Dermis blood vessel endothelial cell (primary cell): Measurements from ENCODE around the gene LRRC4B. TPM values are rescaled to one million over a fixed set of nuclear protein-coding genes. Genes with fewer than 3 reads are reported as not detected.

Source experiments
- DNase-seq: peaks from one replicate; pipeline ENCODE4 v3.0.0; 2010
- total RNA-seq: library from RNA; depleted of rRNA; stranded (reverse); fragments of >200 nt; gene quantifications from 2 replicates; pipeline ENCODE4 v1.2.3, GENCODE V29; 2014

The LRRC4B gene
- total RNA-seq, 1 donor from 2014 or later = under 0.01 TPM

GRCh38 chr19:50569938-50570540 lies 1.8 kb upstream of the LRRC4B start:
- DNase-seq = no peak

GRCh38 chr19:50568728-50569698 lies 778 bp upstream of the LRRC4B start:
- DNase-seq = no peak

DNA sequence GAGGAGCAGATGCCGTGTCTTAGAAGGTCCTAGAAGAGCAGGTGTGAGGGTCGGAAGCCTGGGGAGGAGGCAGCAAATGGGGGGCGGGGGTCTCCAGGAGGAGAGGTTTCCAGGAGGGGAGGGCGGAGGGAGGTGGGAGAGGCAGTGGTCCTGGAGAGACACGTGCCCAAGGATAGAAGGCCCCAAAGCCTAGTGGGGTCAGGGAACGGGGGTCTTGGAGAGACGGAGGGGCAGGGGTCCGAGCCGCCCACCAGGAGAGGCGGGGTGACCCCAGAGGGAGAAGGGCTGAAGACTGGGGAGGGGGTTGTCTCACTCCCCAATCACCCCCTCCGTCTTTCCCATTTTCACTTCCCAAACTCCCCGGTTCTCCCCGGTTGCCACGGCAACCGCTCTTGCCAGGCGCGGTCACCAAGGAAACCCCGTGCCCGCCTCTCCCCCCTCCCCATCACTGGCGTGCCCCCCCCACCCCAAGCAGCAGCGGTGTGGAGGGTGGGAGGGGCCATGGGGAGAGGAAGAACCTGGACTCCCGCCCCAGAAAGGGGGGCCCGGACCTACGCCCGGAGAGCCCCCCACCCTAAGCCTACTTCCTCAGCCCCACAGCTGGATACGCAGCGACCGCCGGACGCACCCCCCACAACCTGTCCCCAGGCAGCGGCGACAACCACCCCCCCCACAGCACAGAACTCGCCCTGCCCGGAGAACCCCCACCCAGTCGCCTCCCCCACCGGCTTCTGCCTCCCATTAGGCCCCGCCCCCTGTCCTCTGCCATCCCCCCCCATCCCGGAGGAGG lies 988 bp downstream of the LRRC4B start:
- DNase-seq = no peak

GRCh38 chr19:50565984-50566903 lies 2.0 kb downstream of the LRRC4B start:
- DNase-seq = no peak

DNA sequence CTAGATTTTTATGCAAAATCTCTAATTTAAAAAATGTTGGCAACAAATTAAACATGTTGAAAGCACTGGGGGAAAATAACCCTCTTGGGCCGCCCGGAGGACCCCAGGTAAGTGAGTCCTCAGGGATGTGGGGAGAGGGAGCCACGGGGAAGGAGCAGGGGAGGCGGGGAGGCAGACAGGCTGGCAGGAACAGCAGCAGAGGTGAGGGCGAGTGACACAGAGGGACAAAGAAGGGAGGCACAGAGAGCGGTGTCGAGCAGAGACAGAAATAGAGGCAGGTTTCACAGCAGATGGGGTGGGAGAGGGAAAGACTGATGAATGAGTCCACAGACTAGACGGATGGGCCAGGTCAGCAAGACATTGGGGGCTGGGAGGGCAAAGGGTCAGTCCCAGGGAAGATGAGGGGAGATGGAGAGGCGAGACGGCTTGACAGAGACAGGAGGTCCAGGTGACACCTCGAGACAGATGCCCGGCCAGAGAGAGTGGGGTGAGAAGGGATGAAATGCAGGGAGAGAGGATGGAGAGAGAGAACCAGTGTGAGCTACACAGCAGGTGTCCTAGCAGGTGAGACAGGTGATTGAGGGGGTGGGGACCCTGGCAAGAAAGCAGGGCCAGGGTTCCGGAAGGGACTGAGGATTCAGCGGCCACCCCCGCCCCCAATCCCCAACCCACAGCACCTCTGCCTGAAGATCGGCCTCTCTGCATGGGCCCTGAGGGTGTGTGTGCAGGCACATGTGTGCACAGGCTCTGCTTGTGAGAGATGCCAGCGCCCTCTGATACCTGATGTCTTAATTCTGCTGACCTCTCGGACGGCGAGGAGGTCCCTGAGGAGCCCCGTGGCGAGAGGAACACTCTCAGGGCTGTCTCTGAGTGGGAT lies 3.8 kb downstream of the LRRC4B start:
- DNase-seq = no peak

DNA sequence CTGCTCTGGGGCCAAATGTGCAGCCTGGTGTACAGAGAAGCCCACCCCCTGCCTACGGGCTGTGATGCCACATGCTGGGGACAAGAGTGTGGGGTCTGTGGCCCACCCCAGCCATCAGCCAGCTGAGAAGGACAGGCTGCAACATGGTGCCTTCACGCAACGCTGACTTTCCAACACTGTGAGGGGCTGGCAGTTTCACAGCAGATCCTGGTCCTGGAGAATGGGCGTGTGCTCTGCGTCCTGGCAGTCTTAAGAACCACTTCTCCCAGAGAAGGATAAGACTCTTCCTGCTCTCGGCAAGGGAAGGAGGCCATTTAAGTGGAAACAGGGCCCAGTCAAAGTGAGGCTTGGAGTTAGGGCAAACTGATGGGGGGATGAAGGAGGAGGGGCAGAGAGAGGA lies 4.6 kb downstream of the LRRC4B start:
- no peak for DNase-seq

- no peak for DNase-seq
These were observed 5.2 kb downstream of the LRRC4B start for GRCh38 chr19:50562996-50563395.

- DNase-seq = no peak
These were observed 5.9 kb downstream of the LRRC4B start for GRCh38 chr19:50562329-50562728.

DNA sequence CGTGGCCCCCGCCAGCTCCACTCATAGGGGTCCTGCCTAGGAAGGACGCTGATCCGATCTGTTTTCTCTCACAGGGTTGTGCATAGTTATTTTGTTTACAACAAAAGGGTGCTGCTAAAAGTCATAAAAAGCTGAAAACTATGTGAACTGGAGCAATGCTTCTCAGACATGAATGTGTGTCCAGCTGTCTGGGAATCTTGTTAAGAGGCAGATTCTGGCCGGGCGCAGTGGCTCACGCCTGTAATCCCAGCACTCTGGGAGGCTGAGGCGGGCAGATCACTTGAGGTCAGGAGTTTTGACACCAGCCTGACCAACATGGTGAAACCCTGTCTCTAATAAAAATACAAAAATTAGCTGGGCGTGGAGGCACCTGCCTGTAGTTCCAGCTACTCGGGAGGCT lies 8.6 kb downstream of the LRRC4B start:
- no peak for DNase-seq

- no peak for DNase-seq
These were observed 9.8 kb downstream of the LRRC4B start for GRCh38 chr19:50558449-50558848.

DNA sequence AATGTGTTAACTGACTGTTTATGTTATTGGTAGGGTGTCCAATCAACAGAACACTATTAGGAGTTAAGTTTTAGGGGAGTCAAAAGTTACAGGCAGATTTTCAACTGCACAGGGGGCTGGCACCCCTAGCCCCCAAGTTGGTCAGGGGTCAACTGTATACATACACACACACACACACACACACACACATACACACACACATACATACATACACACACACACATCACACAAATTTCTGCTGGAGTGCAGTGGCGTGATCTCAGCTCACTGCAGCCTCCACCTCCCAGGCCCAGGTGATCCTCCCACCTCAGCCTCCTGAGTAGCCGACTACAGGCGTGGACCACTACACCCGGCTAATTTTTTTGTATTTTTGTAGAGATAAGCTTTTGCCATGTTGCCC lies 10.2 kb downstream of the LRRC4B start:
- DNase-seq = no peak

DNA sequence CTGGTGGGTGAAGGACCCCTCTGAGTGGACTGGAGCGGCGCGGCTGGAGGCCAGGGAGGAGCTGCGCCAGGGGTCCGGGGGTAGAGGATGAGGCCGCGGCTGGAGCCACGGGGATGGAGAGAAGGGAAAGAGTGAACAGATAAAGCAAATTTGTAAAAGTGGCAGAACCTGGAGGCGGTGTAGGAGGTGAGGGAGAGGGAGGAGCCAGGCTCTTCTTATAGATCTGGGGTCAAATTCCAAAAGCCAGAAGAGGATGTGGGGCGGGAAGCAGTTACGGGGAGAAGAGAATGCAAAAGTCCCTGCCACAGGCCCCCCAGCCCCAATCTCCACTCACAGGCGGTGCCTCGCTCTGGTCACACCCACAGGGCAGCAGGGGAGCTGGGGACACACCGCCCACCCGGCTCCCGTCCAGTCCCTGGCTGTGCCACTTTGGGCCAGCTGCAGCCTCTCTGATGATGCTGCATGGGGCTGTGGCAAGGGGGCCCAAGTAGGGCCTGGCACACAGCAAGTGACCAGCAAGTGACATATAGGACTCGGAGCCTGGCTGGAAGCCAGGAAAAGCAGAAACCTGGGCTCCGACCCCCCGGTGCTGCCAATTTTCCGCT lies 11.1 kb downstream of the LRRC4B start:
- no peak for DNase-seq

DNA sequence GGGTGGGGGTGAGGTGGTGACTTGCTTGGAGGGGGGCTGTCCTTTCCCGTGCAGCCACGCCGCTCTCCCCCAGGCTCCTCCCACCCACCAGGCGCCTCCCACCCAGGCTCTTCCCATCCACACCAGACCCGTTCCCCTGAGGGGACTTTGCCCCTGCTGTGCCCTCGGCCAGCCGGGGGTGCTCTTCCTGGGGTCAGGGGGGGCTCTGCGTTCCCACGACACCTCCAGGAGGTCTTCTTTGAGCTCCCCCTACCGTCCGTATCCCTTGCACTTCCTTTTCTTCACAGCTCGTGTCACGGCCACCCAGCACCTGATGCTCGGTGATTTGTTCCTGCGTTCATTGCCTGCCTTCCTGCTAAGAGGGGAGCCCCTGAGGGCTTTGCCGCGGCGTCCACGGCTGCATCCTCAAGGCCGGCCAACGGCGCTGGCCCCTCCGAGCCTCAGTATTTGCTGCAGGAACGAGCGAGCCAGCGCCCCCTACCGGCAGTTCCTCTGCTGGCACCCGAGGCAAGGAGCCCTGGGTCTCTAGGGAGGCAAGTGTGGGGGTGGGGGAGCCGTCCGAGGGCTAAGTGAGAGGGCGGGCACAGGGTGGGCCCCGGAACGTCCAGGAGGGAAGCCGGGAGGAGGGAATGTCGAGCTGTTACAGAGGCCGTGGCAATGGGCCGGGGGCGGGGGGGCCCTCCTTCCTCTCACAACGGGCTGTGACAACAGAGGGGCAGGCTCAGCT lies 11.8 kb downstream of the LRRC4B start:
- peak; percentile 79 for DNase-seq

- no peak for DNase-seq
These were observed 12.6 kb downstream of the LRRC4B start for GRCh38 chr19:50555450-50556281.

GRCh38 chr19:50555033-50555432 lies 13.2 kb downstream of the LRRC4B start:
- DNase-seq = no peak

GRCh38 chr19:50554212-50554611 lies 14.0 kb downstream of the LRRC4B start:
- no peak for DNase-seq

DNA sequence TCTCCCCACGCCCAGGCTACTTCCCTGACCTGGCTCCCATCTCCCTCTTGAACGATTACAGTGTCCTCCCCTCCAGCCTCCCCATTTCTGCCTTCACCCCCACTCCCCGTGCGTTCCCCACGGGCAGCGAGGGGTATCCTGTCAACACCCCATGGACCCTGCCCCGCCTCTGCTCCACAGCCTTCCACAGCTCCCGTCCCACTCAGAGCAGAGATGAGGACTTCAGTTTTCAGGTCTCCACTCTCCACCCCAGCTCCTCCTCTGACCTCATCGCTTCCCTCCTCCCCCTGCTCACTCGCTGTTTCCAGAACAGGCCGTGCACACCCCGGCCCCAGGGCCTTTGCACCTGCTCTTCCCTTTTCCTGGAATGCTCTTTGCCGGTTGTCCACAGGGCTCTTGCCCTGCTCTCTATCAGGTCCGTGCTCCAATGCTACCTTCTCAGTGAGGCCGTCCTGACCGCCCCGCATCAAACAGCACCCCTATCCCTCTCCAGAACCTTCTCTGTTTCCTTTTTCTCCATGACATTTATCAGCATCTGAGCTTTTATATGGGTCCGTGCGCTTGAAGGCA lies 15.0 kb downstream of the LRRC4B start:
- no peak for DNase-seq

- DNase-seq = no peak
These were observed 15.7 kb downstream of the LRRC4B start for GRCh38 chr19:50552540-50552939.
